GM19438 (cell line): ENCODE measurements around the gene SUV39H2.
"Not testable (repeated sequence)": the region's sequence is repeated elsewhere in the genome, so short reads cannot be mapped to it uniquely, and the experiment has no call there.

Experiments
- ATAC-seq: cut with Tn5 transposase; IDR thresholded peaks from one replicate; pipeline ENCODE4 v1.9.1; 2021; ENCODE audit warnings: low read depth; ENCODE audit not compliant: unreplicated experiment

The SUV39H2 gene

DNA sequence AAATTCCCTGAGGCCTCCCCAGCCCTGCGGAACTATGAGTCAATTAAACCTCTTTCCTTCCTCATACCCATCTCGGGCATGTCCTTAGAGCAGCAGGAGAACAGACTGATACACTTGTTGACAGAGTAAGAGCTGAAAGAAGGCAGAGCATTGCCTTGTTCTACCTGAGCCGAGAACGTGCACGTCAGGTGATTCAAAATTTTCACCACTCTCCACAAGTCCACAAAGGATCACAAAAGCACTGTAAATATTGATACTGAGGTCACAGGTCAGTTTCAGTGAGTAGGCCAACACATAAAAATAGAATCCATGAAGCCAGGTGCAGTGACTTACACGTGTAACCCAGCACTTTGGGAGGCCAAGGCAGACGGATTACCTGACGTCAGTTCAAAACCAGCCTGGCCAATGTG, 47.4 kb downstream of the SUV39H2 start:
- no peak for ATAC-seq

- peak; percentile 97 for ATAC-seq
Measured at GRCh38 chr10:14926722-14927416, 48.2 kb downstream of the SUV39H2 start.

GRCh38 chr10:14930610-14931009, 51.9 kb downstream of the SUV39H2 start:
- no peak for ATAC-seq

DNA sequence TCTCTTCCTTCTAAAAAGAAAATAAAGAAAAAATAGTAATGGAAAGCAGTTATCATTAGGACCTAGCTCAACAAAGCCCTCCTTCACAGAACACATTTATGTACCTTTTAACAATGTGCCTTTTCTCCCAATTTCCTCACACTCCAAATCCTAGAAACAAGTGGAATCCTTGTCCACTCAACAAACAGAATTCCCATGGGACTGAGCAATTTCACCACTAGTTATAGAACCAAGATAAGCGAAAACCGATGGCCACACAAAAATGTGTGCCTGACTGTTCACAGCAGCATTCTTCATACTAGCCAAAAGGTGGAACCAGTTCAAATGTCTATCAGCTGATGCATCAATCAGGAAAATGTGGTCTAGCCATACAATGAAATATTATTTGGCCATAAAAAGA, 57.9 kb downstream of the SUV39H2 start:
- ATAC-seq: no peak

DNA sequence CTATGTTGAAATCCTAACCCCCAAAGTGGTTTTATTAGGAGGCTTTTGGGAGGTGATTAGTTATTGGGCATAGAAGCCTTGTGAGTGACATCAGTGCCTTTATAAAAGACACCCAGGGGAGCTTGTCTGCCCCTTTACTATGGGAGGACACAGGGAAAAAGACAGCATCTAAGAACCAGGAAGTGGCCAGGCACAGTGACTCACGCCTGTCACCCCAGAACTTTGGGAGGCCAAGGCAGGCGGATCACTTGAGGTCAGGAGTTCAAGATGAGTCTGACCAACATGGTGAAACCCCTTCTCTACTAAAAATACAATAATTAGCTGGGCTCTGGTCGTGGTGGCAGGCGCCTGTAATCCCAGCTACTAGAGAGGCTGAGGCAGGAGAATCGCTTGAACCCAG, 60.3 kb downstream of the SUV39H2 start:
- ATAC-seq: not testable (repeated sequence)

- ATAC-seq: peak; percentile 92
Measured at GRCh38 chr10:14942147-14942949, 63.7 kb downstream of the SUV39H2 start.

- not testable (repeated sequence) for ATAC-seq
Measured at GRCh38 chr10:14942950-14943338, 64.3 kb downstream of the SUV39H2 start.

GRCh38 chr10:14945108-14945507, 66.4 kb downstream of the SUV39H2 start:
- no peak for ATAC-seq

DNA sequence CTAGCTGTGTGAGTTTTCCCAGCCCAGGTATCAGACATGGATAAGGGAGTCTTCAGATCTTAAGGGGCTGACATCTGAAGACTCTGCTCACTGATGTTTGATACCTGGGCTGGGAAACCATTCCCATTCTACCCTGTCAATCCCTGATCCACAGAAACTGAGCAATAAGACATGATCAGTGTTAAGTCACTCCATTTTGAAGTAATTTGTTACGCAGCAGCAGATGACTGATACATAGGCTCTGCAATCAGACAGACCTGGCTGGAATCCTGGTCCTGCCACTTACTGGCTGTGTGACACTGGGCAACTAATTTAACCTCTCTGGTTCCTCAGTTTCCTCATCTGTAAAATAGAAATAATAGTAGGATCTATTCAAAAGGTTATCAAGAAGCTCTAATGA, 68.6 kb downstream of the SUV39H2 start:
- ATAC-seq: no peak

DNA sequence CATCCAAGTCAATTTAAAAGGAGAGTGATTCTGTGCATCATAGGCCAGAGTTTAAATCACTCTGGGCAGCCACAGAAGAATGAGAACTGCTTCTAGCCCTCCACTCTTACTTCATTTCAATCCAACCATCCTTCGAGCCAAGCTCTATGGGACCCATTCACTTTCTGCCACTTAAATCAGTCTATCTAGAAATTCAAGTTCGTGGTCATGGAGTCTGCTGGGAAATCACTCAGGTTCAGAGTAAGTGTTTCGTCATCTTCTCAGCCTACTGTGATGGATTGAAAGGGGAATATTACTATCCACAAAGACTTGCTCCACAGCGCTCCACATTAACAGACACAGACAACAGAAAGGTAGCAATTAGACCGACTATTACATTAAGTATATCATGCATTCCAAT, 70.6 kb downstream of the SUV39H2 start:
- no peak for ATAC-seq

- no peak for ATAC-seq
Measured at GRCh38 chr10:14952851-14953423, 74.3 kb downstream of the SUV39H2 start.

- peak; percentile 48 for ATAC-seq
Measured at GRCh38 chr10:14953424-14954000, 74.8 kb downstream of the SUV39H2 start.
